Hematopoietic multipotent progenitor cell (in vitro differentiated cells): ENCODE measurements around the gene INO80. TPM values are rescaled to one million over a fixed set of nuclear protein-coding genes. Genes with fewer than 3 reads are reported as not detected.
A peak's percentile ranks its signal among the peaks of the same experiment; 100 is the strongest.
"Not testable (repeated sequence)": the region's sequence is repeated elsewhere in the genome, so short reads cannot be mapped to it uniquely, and the experiment has no call there.

ENCODE experiments used
- DNase-seq, 3 donors: peaks; one replicate each; pipeline ENCODE4 v3.0.0-alpha.2; 2011 to 2015; ENCODE audit warnings: low read depth in 2 of 3, low spot score in 2 of 3
- total RNA-seq: library from RNA; depleted of rRNA; stranded (reverse); fragments of >200 nt; gene quantifications from one replicate; pipeline ENCODE4 v1.2.3, GENCODE V29; 2012

INO80 gene
- 18.0 TPM for total RNA-seq

GRCh38 chr15:41116116-41116961, at the start of gene INO80:
TSS of gene INO80 (minus strand) at chr15:41116280. CDS start at chr15:41096310, 19,970 bp downstream.
- DNase-seq, result peak; percentile 92 to 98 (median 97)

- DNase-seq, result no peak
These were observed 45.7 kb upstream of the INO80 start for GRCh38 chr15:41161736-41162135.

GRCh38 chr15:41161336-41161735, 45.3 kb upstream of the INO80 start:
- no peak for DNase-seq

- DNase-seq, result no peak
These were observed 44.7 kb upstream of the INO80 start for GRCh38 chr15:41160639-41161315.

- DNase-seq, result no peak
These were observed 38.3 kb upstream of the INO80 start for GRCh38 chr15:41154412-41154811.

- DNase-seq, result no peak
These were observed 37.7 kb upstream of the INO80 start for GRCh38 chr15:41153733-41154132.

GRCh38 chr15:41151451-41152005, 35.4 kb upstream of the INO80 start:
- DNase-seq, result no peak

- no peak for DNase-seq
These were observed 34.2 kb upstream of the INO80 start for GRCh38 chr15:41150279-41150678.

GRCh38 chr15:41148065-41148464, 32.0 kb upstream of the INO80 start:
- no peak for DNase-seq

- no peak for DNase-seq
These were observed 23.5 kb upstream of the INO80 start for GRCh38 chr15:41139619-41140018.

- not testable (repeated sequence) for DNase-seq
These were observed 23.0 kb upstream of the INO80 start for GRCh38 chr15:41139112-41139511.

GRCh38 chr15:41135580-41135979, 19.5 kb upstream of the INO80 start:
- not testable (repeated sequence) for DNase-seq

GRCh38 chr15:41133454-41133853, 17.4 kb upstream of the INO80 start:
- DNase-seq, result no peak

GRCh38 chr15:41132094-41132493, 16.0 kb upstream of the INO80 start:
- DNase-seq, result not testable (repeated sequence)

- no peak for DNase-seq
These were observed 12.3 kb upstream of the INO80 start for GRCh38 chr15:41128174-41128902.

GRCh38 chr15:41125931-41126642, 10.0 kb upstream of the INO80 start:
- no peak for DNase-seq

- DNase-seq, result no peak
These were observed 9.1 kb upstream of the INO80 start for GRCh38 chr15:41125063-41125669.

GRCh38 chr15:41124058-41124457, 8.0 kb upstream of the INO80 start:
- DNase-seq, result no peak

- no peak for DNase-seq
These were observed 6.8 kb upstream of the INO80 start for GRCh38 chr15:41122849-41123248.

GRCh38 chr15:41121951-41122350, 5.9 kb upstream of the INO80 start:
- DNase-seq, result no peak
